Measurements from ENCODE around the gene SSMEM1.
"Not testable (repeated sequence)": the region's sequence is repeated elsewhere in the genome, so short reads cannot be mapped to it uniquely, and the experiment has no call there.

Gene SSMEM1

GRCh38 chr7:130207642-130208041, at the start of gene SSMEM1:
TSS of gene SSMEM1 (plus strand) at chr7:130207860. CDS start at chr7:130207911, 51 bp downstream.
- no peak for DNase-seq

- DNase-seq: no peak
Observed at GRCh38 chr7:130160023-130160422, 47.6 kb upstream of the SSMEM1 start.

DNA sequence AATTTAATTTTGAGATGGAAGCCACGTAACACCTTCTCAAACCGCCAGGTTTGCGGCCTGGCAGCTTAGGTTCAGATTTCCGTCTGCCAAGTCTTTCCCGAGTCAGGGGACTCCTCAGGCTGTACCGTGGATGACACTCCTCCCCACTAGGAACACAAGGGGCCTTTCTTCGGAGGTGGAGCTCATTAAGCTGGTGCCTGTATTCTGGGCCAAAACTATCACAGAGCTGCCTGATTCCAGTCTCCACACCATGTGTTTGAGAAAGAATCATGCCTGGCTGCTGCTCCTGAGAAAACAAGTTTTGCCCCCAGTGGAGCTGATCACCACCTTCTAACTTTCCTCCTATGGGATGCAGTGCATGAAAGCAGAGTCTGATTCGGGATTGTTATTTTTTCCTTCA, 47.2 kb upstream of the SSMEM1 start:
- no peak for DNase-seq

DNA sequence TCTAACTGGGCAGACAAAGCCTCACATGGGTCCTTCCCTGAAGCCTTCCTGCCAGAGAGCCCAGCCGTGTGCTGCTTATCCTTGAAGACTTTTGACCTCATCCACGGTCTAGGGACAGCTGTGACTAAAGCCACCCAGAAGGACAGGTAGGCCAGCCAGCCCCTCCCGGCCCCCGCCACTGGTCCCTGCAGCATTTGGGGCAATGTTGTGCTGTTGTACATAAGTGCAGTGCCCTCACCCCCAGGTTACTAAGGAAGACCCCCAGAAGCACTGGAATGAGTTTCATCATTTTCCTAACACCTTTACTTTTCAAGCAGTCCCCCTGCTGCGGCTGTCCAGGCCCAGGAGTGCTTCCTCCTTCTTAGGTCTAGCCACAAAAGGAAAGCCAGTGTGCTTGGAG, 45.5 kb upstream of the SSMEM1 start:
- DNase-seq: no peak

DNA sequence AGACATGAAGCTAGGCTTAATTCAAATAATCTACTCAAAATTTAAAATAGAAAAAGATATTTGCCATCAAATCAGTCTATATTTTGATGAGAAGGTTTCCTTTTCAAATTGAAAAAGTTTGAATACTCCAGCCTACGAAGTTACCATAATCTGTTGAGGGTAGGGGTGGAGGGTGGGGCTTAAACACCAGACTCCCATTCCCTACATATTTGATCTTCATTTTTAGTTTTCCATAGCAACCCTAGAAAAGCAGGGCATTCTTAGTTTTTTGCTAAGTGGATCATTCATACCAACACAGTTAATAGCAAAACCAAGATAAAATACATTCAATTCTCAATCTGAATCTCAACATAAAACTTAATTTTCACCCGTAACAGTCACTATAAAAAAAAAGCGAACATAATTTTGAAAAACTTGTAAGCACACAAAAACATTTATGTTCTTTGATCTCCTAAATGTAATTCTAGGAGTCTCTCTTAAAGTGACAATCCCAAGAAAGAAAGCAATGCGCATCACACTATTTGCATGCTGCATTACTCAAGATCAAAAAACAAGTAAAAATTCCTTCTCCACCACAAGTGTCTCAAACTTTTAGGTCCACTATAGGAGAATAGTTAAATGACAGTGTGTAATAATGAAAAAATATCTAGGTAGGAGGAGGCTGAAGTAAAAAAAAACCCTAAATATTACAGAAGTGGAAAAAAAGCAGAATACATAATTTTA, 33.3 kb upstream of the SSMEM1 start:
- no peak for DNase-seq

DNA sequence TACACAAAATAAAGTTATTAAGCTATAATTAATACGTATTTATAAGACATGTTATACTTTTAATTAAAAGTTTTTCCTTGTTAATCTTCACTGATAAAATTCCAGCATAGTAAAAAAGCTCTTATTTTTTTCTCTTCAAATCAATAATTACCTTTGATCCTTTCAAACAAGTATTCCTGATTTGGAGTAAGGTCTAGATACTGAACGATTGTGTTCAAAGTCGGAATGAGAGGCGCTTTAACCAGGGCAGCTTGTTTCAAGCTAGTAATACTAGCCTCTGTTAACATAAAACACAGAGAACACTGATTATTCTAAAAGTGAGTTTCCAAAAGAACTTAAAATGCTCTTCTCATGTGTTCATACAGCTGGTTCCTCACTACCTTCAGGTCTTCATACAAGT, 29.4 kb upstream of the SSMEM1 start:
- no peak for DNase-seq

DNA sequence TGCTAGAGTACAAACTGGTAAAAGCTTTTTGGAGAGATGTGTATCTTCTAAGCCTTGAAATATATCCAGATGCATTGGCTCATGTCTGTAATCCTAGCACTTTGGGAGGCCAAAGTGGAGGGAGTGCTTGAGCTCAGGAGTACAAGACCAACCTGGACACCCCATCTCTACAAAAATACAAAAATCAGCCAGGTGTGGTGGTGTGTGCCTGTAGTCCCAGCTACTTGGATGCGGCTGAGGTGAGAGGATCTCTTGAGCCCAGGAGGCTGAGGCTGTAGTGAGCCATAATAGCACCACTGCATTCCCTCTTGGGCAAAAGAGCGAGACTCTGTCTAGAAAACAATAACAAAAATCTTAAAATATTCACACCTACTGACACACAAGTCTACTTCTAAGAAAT, 28.0 kb upstream of the SSMEM1 start:
- no peak for DNase-seq

GRCh38 chr7:130180571-130181262, 26.9 kb upstream of the SSMEM1 start:
- DNase-seq: no peak

- no peak for DNase-seq
Observed at GRCh38 chr7:130181263-130181605, 26.4 kb upstream of the SSMEM1 start.

DNA sequence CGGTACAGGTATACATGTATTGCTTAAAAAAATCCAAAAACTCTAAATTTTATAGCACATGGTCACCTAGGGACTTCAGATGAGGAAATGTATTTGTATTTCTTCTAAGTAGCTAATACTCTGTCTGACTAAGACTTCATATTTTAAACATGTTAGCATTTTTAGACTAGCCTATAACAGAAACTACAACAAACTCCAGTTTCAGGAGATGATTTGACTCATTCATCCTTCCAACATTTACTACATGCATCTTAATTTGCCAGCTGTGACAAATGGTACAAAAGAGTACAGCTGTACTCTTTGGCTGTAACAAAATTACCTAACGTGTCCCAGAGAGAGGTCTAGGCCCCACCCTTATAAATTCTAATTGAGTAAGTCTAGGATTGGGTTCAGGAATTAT, 24.7 kb upstream of the SSMEM1 start:
- DNase-seq: no peak

DNA sequence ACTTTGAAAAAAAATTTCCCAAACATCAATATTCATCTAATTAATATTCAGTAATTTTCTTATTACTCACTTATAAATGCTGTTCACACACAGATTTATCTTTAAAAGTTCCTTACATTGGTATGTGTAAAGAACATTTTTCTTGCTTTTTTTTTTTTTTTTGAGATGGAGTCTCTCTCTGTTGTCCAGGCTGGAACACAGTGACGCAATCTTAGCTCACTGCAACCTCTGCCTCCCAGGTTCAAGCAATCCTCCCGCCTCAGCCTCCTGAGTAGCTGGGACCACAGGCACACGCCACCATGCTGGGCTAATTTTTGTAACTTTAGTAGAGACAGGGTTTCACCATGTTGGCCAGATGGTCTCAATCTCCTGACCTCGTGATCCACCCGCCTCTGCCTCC, 23.3 kb upstream of the SSMEM1 start:
- DNase-seq: not testable (repeated sequence)

DNA sequence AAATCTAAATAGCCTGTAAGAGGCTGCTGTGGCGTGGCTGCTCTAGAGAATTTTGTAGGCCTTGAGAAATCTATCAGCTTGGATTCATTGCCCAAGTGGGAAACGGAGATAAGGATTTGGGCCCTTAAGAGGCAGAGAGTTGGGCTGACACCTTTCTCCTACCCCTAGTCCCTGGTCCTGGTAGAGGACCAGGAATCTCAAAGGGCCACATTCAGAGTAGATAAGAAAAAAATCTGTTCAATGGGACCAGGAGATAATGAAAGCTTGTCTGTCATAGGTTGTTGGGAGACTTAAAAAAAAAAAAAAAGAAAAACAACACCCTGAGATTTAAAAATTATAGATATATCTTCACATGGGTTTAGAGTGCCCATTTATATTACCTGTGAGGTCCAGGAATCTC, 20.3 kb upstream of the SSMEM1 start:
- no peak for DNase-seq

DNA sequence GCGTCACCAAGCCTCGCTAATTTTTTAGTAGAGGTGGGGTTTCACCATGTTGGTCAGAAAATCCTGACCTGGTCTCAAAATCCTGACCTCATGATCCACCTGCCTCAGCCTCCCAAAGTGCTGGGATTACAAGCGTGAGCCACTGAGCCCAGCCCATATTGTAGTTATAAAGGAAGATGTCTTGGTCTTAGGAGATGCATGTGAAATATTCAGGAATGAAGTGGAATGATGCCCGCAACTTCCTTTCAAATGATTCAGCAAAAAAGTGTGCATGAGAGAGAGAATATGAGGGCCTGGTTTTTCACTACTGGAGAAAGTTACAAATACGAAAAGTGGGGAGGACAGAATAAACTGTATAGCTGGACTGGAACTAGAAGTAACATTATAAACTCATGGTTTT, 18.3 kb upstream of the SSMEM1 start:
- DNase-seq: no peak

GRCh38 chr7:130191791-130192190, 15.9 kb upstream of the SSMEM1 start:
- no peak for DNase-seq

- DNase-seq: no peak
Observed at GRCh38 chr7:130195396-130195795, 12.3 kb upstream of the SSMEM1 start.

- DNase-seq: no peak
Observed at GRCh38 chr7:130196476-130196875, 11.2 kb upstream of the SSMEM1 start.

- no peak for DNase-seq
Observed at GRCh38 chr7:130197094-130197493, 10.6 kb upstream of the SSMEM1 start.

DNA sequence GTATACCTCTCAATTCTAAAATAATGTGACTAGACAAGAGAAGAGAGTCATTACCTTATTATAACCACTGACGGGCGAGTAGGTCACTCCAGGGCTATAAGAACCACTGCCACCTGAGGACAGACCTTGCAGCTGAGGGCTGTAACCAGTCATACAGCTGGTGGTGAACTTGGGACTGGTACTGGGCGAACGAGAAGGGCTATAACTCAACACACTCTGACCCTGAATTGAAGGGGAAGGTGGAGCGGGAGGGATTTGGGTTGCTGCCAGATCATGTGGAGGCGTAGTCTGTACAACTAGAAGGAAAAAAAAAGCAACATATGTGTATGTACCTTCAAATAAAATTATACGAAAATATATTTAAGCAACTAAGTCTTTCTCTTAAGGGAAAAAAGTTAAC, 5.9 kb upstream of the SSMEM1 start:
- DNase-seq: no peak

DNA sequence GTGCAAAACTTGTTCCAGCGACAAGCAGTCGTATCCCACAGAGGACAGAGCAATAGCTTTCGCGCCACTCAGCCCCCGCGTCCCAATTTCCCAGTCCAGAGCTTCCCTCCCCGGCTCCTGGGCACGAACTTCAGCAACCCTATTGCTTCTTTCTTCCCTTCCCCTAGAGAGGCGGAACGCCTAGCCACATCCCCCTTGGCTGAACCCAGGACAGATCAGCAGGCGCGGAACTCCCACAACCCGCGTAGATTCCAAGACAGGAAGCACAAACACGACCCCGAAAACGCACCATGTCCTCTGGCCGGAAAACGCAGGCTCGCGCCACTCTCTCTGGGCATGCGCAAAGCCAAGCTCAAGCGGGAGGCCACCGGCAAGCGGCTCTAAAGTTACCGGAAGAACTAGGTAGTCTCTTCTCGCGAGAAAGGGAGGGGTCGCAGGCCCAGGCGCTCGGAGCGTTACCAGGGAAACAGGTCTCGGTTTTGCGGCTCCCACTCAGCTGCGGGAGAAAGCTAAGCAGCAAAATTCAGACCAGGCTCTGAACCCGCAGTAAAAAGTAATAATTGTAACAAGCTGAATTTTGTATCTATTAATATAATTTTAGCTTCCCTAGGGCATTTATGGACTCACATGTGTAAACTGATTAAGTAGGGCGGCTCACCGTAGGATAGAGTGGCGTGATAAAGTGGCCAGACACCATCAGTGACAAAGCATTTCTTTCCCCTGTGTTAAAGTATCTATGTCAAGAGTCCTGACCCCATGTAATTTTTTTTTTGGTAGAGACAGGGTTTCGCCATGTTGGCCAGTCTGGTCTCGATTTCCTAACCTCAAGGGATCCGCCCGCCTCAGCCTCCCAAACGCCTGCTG, 2.3 kb upstream of the SSMEM1 start, which contains the start of gene TMEM209:
TMEM209 (minus strand) TSS at position 323 of the 864 bp plus-strand sequence; CDS start at position 292, 31 bp downstream.
- DNase-seq: peak; percentile 98

DNA sequence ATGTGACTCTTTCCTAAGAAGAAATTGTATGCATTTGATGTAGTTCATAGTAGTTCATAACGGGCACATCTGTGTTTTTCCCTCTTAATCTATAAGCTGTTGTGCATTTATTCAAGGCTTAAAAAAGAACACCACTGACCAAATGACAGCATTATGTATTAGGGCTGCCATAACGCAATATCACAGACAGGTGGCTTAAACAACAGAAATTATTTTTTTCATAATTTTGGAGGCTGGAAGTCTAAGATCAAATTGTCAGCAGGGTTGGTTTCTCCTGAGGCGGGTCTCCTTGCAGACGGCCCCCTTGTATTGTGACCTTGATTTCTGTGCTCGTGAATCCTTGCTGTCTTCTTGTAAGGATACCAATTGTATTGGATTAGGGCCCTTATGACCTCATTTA, 627 bp upstream of the SSMEM1 start:
- no peak for DNase-seq

- DNase-seq: no peak
Observed at GRCh38 chr7:130208516-130208915, 856 bp downstream of the SSMEM1 start.

- DNase-seq: no peak
Observed at GRCh38 chr7:130210181-130210935, 2.7 kb downstream of the SSMEM1 start.

DNA sequence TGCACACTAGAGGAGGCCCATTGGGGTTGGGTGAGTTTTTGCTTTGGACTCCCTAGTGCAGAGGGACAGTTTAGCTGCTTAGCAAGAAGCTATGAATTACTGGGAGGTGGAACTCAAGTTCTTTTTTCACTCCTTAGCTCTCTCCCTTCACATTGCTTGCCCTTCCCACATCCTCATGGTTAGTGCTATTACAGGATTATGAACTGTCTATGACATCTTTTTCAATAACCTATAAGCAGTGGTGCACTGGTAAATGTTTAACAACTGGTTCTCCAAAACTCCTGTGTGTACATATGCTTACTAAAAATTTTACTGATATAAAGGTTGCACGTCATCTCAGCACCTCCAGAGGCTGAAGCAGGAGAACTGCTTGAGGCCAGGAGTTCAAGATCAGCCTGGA, 6.2 kb downstream of the SSMEM1 start:
- DNase-seq: no peak

Data from NCI-H526 treated with DMSO at 0.1 percent for 48 hours (cell line).